GM18907 (cell line): Measurements from ENCODE around the gene RIOK3.
"Not testable (repeated sequence)": the region's sequence is repeated elsewhere in the genome, so short reads cannot be mapped to it uniquely, and the experiment has no call there.

ENCODE experiments used
- ATAC-seq: cut with Tn5 transposase; IDR thresholded peaks from one replicate; pipeline ENCODE4 v1.9.1; 2021; ENCODE audit warnings: mild to moderate bottlenecking, moderate library complexity; ENCODE audit not compliant: unreplicated experiment

RIOK3 gene

DNA sequence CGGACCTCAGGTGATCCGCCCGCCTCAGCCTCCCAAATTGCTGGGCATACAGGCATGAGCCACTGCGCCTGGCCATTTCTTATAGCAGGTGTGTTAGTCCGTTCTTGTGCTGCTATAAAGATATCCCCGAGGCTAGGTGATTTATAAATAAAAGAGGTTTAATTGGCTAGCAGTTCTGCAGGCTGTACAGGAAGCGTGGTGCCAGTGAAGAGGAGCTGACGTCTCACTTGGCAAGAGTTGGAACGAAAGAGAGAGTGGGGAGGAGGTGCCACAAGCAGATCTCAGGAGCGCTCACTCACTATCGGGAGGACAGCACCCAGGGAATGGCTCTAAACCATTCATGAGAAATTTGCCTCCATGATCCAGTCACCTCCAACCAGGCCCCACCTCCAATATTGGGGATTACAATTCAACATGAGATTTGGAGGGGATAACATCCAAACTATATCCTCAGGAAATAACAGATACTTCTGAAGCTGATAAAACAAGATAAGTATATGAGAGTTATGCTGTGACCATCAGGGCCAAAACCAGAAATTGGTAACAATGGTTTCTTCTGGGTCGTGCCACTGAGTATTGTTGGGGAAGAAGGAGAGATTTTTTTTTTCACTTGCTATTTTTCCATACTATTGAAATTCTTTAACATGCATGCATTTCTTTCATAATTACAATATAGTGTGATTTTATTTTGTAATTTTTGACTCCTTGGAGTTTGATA lies 42.8 kb downstream of the RIOK3 start:
- ATAC-seq: no peak

DNA sequence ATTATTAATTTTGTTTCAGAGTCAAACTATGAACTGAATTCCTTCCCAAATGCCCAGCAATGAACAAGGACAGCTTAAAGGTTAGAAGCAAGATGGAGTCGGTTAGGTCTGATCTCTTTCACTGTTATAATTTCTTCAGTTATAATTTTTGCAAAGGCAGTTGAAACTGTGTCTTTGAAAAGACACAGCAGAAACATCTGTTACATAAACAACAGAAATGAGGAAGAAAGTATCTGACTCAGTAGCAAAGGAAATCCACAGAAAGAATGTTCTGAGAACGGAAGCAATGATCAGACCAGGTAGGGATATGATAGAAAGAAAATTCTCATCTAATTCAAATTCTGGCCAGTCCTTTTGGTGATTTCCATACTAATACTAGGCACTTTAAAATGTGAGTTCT lies 45.0 kb downstream of the RIOK3 start:
- ATAC-seq: no peak

DNA sequence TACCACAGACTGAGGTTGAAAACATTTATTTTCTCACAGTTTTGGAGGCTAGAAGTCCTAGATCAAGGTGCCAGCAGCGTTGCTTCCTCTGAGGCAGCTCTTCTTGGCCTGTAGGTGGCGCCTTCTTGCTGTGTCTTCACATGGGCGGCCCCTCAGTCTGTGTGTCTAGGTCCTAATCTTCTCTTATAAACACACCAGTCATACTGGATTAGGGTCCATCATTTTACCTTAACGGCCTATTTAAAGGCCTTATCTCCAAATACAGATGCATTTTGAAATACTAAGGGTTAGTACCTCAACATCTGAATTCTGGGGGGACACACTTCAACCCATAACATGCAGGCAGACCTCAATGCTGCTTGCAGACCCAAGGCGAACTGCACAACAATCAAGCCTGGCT lies 45.8 kb downstream of the RIOK3 start:
- ATAC-seq: peak; percentile 35

DNA sequence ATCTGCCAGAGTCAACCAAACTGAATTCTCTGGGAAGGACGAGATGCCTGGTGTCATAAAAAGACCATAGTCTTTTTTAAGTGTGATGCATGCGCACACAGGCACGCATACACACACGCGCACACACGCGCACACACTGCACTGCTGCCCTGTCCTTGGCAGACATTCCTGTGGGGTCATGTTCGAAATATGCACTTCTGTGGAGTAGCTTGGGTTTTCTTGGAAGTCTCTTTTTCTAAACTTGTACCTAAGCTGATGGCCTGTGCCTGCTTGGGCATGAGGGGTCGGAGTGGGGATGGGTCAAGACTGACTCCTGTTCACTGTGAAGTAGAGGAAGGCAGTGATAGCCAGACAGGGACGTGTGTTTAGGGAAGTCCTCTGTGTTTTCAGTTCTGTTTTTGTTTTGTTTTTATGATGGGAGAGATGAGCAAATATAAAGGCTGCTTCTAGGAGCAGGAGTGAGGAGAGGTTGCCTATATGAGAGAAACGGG lies 46.2 kb downstream of the RIOK3 start:
- no peak for ATAC-seq

DNA sequence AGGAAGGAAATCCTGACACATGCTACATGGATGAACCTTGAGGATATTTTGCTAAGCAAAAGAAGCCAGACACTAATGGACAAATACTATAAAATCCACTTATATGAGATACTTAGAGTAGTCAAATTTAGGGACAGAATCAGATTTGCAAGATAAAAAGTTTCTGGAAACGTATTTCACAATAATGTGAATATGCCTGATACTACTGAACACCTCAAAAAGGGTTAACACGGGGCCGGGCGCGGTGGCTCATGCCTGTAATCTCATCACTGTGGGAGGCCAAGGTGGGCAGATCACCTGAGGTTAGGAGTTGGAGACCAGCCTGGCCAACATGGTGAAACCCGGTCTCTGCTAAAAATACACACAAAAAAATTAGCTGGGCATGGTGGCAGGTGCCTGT lies 48.5 kb downstream of the RIOK3 start:
- no peak for ATAC-seq

DNA sequence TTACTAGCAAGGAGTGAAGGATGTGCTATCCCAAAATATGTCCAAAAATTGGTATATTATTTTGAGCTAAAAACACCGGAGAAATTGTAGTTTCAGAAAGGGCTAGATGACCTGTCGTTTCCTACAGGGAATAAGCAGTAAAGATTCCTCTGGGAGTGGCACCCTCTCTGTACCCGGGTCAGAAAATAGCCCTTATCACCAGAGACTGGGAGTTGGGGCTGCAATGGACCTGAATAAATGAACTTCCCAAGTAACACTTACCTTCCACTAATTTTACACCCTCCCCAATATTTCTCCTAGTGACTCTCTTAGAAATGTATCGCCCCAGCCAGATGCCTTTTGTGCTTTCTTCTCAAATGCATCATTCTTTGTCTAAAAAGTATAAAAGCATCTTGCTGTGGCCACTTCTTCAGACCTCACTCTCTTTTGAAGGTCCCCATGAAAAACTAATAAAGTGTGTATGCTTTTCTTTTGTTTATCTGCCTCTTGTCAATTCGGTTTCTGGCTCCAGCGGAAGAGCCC lies 49.5 kb downstream of the RIOK3 start:
- ATAC-seq: no peak

DNA sequence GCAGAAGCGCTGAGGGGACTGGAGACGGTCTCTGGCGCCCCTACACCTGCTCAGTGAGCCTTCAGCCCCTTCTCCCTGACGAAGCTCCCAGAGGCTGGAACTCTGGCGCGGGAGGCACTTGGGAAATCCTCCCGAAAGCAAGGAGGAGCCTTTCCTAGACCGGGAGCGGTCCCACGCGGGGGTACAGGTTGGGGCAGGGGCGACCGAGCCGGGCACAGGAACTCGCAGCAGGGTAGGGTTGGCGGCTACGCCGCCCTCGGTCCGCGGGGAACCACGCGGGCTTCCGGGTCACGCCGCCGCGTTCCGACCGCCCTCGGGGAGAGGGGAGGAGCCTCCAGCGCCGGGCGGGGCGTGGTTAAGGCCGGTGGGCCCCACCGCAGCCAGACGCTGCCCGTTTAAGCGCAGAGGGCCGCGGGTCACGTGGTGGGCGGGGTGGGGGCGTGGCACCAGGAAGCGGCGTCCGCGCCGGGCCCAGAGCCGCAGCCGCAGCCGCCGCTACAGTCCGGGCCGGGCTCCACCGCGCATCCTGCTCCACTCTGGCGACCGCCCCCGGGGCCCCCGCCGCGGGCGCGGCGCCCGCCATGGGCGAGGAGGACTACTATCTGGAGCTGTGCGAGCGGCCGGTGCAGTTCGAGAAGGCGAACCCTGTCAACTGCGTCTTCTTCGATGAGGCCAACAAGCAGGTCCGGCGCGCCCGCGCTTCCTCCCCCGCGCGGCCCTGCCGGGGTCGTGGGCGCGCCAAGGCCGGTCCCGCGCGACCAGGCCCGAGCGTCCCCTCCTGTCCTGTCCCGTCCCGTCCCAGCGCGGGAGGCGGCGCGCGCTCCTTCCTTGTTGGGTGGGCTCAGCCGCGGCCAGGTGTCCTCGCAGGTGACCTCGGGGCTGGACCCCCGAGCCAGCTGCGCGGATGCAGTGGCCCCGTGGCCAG lies 50.2 kb downstream of the RIOK3 start, which contains the start of gene RMC1:
TSS of gene RMC1 (plus strand) at position 474 of the 925 bp plus-strand sequence. CDS start at position 582, 108 bp downstream.
- peak; percentile 73 for ATAC-seq

DNA sequence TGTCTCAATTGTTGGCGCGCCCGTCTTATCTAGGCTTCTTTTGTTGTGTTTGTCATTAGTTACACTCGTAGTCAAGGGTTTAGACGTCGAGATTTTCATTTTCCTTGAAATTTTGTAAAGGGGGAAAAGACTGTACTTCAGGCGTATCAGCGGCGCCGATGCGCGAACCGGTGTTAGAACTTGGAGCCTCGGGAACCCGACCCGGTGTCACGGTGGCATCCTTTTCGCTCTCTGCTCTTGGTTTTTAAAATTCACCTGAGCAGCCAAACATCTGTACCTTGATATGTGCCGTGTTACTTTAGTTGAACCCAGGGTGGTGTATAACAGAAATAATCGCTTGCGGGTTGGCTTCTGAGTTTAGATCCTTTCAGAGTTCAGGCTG lies 50.9 kb downstream of the RIOK3 start:
- no peak for ATAC-seq

DNA sequence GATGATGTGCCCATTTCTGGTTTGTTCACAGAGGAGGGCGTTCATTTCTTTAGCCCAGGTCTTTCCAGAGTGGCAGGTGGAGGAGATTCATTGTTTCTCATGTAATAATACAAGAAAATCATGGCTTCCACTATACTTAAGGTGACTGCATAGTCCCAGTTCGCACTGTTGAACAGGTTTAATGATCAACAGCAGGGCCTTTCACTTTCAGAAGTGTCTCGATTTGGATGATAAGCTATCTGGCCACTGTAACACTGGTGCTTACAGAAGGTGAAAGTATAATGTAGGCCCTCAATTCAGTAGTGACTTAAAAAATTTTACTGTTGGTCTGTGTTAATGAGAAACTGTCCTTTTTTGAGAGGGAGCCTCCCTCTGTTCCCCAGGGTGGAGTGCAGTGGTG lies 51.6 kb downstream of the RIOK3 start:
- peak; percentile 71 for ATAC-seq

DNA sequence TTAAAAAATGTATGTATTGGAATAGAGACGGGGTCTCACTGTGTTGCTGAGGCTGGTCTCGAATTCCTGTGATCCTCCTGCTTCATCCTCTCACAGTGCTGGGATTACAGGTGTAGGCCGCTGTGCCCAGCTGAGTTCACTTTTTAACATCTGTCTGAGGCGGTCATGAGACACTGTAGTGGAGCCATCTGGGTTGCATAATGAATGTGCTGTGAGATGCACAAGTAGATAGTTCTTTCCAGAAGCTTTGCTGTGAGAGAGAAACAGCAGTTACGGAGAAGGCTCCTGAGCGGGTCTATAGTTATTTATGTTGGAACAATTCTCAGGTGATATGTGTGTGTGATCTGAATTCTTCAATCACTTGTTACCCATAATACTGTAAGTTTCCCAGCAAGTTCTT lies 53.3 kb downstream of the RIOK3 start:
- ATAC-seq: no peak

DNA sequence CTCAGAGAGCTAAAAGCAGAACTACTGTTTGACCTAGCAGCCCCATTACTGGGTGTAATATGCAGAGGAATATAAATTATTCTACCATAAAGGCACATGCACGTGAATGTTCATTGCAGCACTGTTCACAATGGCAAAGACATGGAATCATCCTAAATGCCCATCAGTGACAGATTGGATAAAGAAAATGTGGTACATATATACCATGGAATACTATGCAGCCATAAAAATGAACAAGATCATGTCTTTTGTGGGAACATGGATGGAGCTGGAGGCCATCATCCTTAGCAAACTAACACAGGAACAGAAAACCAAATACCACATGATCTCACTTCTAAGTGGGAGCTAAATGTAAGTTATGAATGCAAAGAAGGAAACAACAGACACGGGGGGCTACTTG lies 57.8 kb downstream of the RIOK3 start:
- ATAC-seq: not testable (repeated sequence)

DNA sequence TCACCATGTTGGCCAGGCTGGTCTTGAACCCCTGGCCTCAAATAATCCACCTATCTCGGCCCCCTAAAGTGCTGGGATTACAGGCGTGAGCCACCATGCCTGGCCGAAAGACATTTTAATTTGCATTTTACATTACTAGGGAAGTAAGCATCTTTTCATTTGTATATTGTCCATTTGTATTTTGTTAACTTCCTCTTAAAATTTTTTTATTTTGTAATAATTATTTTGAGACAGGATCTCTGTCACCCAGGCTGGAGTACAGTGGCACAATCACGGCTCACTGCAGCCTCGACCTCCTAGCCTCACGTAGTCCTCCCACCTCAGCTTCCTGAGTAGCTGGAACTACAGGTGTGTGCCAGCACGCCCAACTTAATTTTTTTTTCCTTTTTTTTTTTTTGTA lies 59.1 kb downstream of the RIOK3 start:
- ATAC-seq: not testable (repeated sequence)

DNA sequence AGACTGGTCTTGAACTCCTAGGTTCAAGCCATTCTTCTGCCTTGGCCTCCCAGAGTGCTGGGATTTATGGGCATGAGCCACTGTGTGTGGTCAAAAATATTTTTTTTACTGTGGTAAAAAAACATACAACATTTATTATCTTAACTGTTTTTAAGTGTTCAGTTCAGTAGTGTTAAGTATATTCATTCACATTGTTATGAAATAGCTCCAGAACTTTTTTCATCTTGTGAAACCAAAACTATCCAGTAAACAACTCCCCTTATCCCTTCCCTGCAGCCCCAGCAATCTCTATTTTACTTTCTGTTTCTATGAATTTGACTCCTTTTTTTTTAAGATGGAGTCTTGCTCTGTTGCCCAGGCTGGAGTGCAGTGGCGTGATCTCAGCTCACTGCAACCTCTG lies 59.6 kb downstream of the RIOK3 start:
- no peak for ATAC-seq

DNA sequence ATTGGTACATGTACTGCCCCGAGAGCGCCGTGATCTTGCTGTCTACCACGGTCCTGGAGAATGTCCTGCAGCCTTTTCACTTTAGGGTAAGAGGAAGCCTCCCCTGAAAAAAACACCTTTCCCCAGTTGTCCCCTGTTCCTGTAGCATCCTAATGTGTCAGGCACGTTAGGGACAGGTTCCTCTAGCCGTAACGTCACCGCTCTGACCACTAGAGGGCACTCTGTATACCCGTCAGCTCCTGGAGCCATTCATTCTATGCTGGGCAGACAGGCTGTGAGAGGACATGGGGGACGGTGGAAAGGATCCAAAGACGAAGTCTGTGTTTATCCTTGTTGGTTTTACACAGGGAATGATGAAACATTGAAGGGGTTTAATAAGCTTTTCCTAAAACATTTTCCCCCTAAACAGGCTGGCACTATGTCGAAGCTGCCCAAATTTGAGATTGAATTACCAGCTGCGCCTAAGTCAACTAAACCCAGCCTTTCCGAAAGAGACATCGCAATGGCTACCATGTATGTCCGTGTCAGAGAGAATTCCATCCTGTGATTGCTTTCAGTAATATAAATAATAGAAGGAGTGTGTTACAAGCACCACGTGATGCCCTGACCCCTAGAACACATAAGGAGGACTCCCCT lies 62.9 kb downstream of the RIOK3 start:
- ATAC-seq: peak; percentile 90

DNA sequence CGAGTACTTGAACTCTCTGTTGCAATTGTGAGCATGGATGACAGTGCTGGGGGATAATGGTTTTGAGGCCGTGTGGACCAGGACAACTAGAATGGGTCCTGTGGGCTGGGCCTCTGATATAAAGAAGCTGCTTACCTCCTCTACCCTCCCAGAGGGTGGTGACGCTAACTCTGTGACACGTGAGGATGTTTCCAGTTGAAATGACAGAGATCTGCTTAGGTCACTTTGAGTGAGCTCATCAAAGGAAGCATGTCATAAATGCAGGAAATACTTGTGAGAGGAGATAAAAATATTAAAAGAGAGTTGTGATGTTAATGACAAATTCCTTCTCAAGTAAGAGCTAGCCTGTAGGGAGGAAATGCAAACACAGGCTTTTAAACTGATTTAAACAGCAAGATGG lies 66.6 kb downstream of the RIOK3 start:
- no peak for ATAC-seq

DNA sequence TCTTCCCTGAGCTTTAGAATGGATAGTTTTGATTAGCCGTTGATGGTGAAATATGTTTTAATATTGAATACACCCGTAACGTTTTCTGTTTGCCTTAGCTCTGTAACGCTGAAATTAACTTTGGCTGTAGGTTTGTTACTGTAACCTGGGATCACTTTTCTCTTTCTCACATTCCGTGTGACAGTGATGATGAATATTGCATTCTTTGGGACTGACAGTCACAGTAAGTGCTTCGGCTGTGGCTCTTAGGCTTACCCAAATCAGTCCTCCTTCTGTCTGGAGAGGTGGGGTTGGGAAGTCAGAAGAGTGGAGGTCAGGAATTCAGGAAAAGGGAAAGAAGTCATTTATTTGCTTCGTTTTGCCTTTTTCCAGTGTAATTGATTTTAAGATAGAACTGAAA lies 68.2 kb downstream of the RIOK3 start:
- ATAC-seq: no peak

DNA sequence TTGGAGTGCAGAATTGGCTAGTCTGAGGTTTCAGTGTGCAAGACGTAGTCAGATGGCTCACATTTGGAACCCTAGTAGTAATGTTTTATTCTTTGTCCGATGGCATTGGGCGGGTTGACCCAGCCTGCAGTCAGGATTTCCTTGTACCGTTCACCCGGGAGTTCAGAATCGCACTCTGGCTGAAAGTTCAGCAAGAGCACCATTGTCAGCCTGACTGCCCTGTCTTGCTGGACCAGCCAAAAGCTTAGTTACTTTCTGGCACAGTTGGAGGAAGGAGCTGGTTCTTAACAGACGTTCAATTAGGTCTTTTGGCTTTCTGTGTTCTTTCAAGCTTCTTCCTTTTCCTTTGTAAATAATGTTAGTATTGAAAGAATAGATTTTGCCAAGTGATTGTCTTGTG lies 68.8 kb downstream of the RIOK3 start:
- ATAC-seq: no peak

DNA sequence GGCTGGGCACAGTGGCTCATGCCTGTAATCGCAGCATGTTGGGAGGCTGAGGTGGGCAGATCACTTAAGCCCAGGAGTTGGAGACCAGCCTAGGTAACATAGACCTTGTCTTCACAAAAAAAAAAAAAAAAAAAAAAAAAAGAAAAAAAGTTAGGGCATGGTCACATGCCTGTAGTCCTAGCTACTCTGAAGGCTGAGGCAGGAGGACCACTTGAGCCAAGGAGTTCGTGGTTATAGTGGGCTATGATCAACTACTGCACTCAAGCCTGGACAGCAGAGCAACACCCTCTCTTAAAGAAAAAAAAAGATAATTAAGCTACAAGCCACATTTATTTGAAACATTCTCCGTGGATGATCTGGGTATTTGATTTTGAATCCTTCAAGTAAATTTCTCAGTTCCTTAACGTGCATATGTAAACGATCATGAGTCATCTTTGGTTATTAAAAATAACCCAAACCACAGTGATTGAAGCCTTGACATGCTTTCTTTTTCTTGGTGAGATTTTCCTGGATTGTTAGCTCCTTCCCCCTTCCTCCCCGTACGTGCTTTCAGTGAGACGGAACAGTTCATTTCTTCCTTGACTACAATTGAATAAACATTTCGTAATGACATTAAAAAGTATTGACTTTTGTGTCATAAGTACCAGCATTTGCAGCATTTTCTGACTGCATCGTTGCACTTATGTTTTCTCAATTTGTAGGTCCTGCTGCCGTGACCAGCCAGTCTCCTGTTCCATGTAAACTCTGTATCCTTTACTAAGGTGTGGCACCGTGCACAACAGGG lies 70.5 kb downstream of the RIOK3 start:
- no peak for ATAC-seq

DNA sequence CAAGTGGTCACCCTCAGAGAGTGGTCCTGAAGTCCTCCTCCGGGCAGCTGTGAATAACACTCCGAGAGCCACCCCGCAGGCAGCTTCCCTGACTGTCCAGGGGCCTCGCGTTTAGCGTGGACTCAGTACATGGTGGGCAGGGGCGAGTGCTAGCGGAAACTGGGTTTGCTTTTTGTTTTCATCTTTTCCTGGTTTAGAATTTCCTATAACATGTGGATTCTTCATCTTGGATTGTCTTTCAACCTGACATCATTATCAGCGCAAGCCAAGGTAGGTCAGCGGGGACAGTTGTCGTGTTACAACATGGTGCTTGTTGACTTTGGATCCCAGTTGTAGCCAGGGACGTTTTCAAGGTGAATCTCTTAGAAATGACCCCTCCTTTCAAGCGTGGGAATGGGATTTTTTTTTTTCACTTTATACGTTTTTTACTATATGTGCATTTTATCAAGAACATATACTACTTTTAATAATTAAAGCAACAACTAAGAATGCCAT lies 71.2 kb downstream of the RIOK3 start:
- ATAC-seq: no peak

DNA sequence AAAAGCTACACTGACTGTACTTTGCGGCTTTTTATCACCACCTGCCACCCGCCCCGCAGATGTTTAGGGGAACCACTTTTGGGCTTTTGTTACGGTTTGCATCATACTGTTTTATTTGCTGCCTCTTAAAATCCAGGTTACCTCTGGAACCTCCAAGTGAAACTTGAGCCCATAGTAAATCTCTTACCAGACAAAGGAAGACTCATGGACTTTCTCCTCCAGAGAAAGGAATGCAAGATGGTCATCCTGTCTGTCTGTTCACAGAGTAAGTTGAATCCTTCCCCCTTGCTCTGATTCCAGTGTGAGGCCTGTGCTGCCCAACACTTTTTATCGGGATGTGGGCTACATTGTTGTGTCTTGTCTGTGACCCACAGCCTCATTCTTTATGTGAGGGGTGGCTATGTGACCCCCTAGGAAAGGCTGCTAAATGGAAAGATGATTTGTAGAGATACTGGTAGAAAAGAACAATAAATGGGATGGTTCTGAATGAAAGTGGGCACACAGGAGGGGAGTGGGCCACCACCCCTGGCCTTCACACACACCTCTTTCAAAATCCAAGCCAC lies 73.5 kb downstream of the RIOK3 start:
- ATAC-seq: no peak
